Measurements from ENCODE around the gene TNS3. TPM values are rescaled to one million over a fixed set of nuclear protein-coding genes. Genes with fewer than 3 reads are reported as not detected.

Gene TNS3
- total and polyA plus RNA-seq, 2 donors (not counting 3 experiments of a cell fraction or from before 2014, with no cell fraction given): 10.4 to 45.1 TPM

- no TSS peak for BruUV-seq (replicated peaks)
- ChIA-PET POLR2A (no interaction called here), CTCF (no interaction called here)
- Histone ChIP-seq H4K20me1 (replicated peaks; ENCODE audit: control insufficient read depth, extremely low read depth, insufficient read depth, low read length) (no peaks in the 10 kb centered on the region), H2AFZ (ENCODE audit: low read depth, low read length) (no peak overlapping the region), H3K27ac (ENCODE audit: insufficient read depth, low read depth, low read length) (no peak overlapping the region), H3K9ac (replicated peaks; ENCODE audit: extremely low read depth, insufficient read depth, low read length) (no peak overlapping the region), H3K79me2 (ENCODE audit: control insufficient read depth, insufficient read depth, low read length) (no peaks in the 10 kb centered on the region), H3K27me3 (ENCODE audit: control insufficient read depth in 2 of 2, insufficient read depth in 2 of 2, low read length in 2 of 2) (no peaks in the 10 kb centered on the region), H3K9me1 (replicated peaks; ENCODE audit: control insufficient read depth, extremely low read depth, insufficient read depth, low read length) (no peaks in the 10 kb centered on the region), H3K36me3 (ENCODE audit: control insufficient read depth in 2 of 2, extremely low read depth in 1 of 2, insufficient read depth in 2 of 2, low read length in 2 of 2) (no peaks in the 10 kb centered on the region), H3K4me1 (ENCODE audit: control insufficient read depth, extremely low read depth, insufficient read depth, low read length) (no peaks in the 10 kb centered on the region), H3K9me3 (replicated peaks; ENCODE audit: control insufficient read depth, insufficient read depth, low read length) (no peaks in the 10 kb centered on the region), H3K4me3 (replicated peaks in 1 of 3; ENCODE audit: insufficient read depth in 1 of 3, low read depth in 1 of 3, low read length in 3 of 3) (no peak overlapping the region), H3K4me2 (ENCODE audit: insufficient read depth, low read length) (no peak overlapping the region)
- intact Hi-C loops (cut with micrococcal nuclease): no loop called here
- FAIRE-seq: no peak
- dilution Hi-C loops (cut with MboI; ENCODE audit: extremely low pct_ligation_motif_present, low sequenced_read_pairs): no loop called here
- TF ChIP-seq CTCF (IDR thresholded peaks at IDR 0.05; ENCODE audit: extremely low read depth in 1 of 2, insufficient read depth in 1 of 2, low read depth in 1 of 2, low read length in 2 of 2): no peak
- no peak for TF ChIP-seq EZH2 (IDR thresholded peaks at IDR 0.05; ENCODE audit: borderline replicate concordance, low read depth, low read length, severe bottlenecking)
- no peak for TF ChIP-seq FOS (IDR thresholded peaks at IDR 0.05; ENCODE audit: borderline replicate concordance, insufficient read depth, low read length)
- no peak for TF ChIP-seq MYC (IDR thresholded peaks at IDR 0.05; ENCODE audit: low read depth, low read length)
- TF ChIP-seq POLR2A (IDR thresholded peaks at IDR 0.05; ENCODE audit: low read depth, low read length): no peak
- no peak for TF ChIP-seq GATA2 (IDR thresholded peaks at IDR 0.05; ENCODE audit: insufficient read depth, insufficient read length, low read depth, low read length)
- TF ChIP-seq POLR2AphosphoS5 (IDR thresholded peaks at IDR 0.05; ENCODE audit: insufficient read depth, low read depth, low read length): no peak
- TF ChIP-seq, protein P1, sequence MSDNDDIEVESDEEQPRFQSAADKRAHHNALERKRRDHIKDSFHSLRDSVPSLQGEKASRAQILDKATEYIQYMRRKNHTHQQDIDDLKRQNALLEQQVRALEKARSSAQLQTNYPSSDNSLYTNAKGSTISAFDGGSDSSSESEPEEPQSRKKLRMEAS (IDR thresholded peaks at IDR 0.05; ENCODE audit: insufficient read depth, insufficient read length): no peak
- TF ChIP-seq JUN (IDR thresholded peaks at IDR 0.05; ENCODE audit: borderline replicate concordance, insufficient read depth, insufficient read length, low read depth): no peak
- DNase-seq (ENCODE audit: low read depth, low spot score): no peak
These were observed 35.7 kb downstream of the TNS3 start for GRCh38 chr7:47546171-47546570.

Data from endothelial cell of umbilical vein (primary cell).